Smooth muscle cell (in vitro differentiated cells): Measurements from ENCODE around the gene LEMD3. TPM values are rescaled to one million over a fixed set of nuclear protein-coding genes. Genes with fewer than 3 reads are reported as not detected.

Source experiments
- DNase-seq: peaks from one replicate; lab custom pipeline; 2025; ENCODE audit not compliant: unreplicated experiment; lab: John Stamatoyannopoulos, UW
- H2AFZ ChIP-seq: fragments of 200-600 bp; sonication (generic); 2 replicates; pipeline ENCODE4 v1.6.0; 2016; ENCODE audit warnings: antibody characterized with exemption, low read depth, mild to moderate bottlenecking
- H3F3A ChIP-seq: fragments of 200-600 bp; sonication (generic); 2 replicates; pipeline ENCODE4 v1.6.0; 2017; ENCODE audit warnings: antibody characterized with exemption, low read depth
- H3K27ac ChIP-seq: fragments of 200-600 bp; sonication (generic); 2 replicates; pipeline ENCODE4 v1.5.1; 2016; ENCODE audit warnings: low read depth, mild to moderate bottlenecking
- H3K27me3 ChIP-seq: fragments of 200-600 bp; sonication (generic); 2 replicates; pipeline ENCODE4 v1.6.1; 2016; ENCODE audit warnings: low read depth, mild to moderate bottlenecking
- H3K36me3 ChIP-seq: fragments of 200-600 bp; sonication (generic); 2 replicates; pipeline ENCODE4 v1.5.1; 2016; ENCODE audit warnings: low read depth
- H3K4me1 ChIP-seq: fragments of 200-600 bp; sonication (generic); 2 replicates; pipeline ENCODE4 v1.5.1; 2016; ENCODE audit warnings: low read depth
- H3K4me2 ChIP-seq: fragments of 200-600 bp; sonication (generic); 2 replicates; pipeline ENCODE4 v1.6.0; 2016; ENCODE audit warnings: mild to moderate bottlenecking
- H3K4me3 ChIP-seq: fragments of 200-600 bp; sonication (generic); 2 replicates; pipeline ENCODE4 v1.5.1; 2016; ENCODE audit warnings: mild to moderate bottlenecking
- H3K79me2 ChIP-seq: fragments of 200-600 bp; sonication (generic); 2 replicates; pipeline ENCODE4 v1.6.0; 2016; ENCODE audit warnings: low read depth, mild to moderate bottlenecking
- H3K9ac ChIP-seq: fragments of 200-600 bp; sonication (generic); 2 replicates; pipeline ENCODE4 v1.6.0; 2016; ENCODE audit warnings: low read depth
- H3K9me3 ChIP-seq: fragments of 200-600 bp; sonication (generic); replicated peaks from 2 replicates; pipeline ENCODE4 v1.5.1; 2016; ENCODE audit warnings: low read depth
- H4K20me1 ChIP-seq: fragments of 200-600 bp; sonication (generic); 2 replicates; pipeline ENCODE4 v1.6.0; 2016; ENCODE audit warnings: low read depth
- WGBS: methylation state at CpG from one replicate; pipeline ENCODE4 v1.1.7; 2016; ENCODE audit warnings: low lambda C conversion rate; 5-methylcytosine and 5-hydroxymethylcytosine counted together
- polyA plus RNA-seq: library from polyadenylated mRNA; unstranded; fragments of >200 nt; fragmentation: Nextera tagmentation; extraction: Ambion mirVana; gene quantifications from 2 replicates; pipeline ENCODE4 v1.2.1, GENCODE V29; 2016
- total RNA-seq: library from RNA; depleted of rRNA; stranded (reverse); fragments of >200 nt; gene quantifications from 2 replicates; pipeline ENCODE4 v1.2.3, GENCODE V29; 2014
- TF ChIP-seq, protein P1 (sequence below): fragments of 200-600 bp; sonication (generic); IDR thresholded peaks from 2 replicates; pipeline ENCODE4 v1.5.1; 2017; ENCODE audit warnings: borderline replicate concordance, mild to moderate bottlenecking, antibody characterized with exemption; ENCODE audit not compliant: insufficient read depth, poor library complexity, severe bottlenecking

LEMD3 gene
- total and polyA plus RNA-seq, 2 experiments from 2014 or later = 14.8 to 55.1 TPM

DNA sequence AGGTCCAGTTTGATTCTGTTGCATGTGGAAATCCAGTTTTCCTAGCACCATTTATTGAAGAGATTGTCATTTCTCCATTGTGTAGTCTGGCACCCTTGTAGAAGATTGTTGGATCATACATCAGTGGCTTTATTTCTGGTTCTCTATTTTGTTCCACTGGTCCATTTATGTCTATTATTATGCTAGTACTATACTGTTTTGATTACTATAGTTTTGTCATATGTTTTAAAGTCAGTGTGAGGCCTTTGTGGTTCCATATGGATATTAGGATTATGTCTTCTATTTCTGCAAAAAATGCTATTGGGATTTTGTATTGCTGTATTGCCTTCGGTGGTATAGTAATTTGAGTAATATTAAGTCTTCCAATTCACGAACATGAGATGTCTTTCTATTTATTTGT lies 51.4 kb downstream of the LEMD3 start:
- no peaks in the 10 kb centered on the region for H3K4me1 ChIP-seq
- H4K20me1 ChIP-seq = peaks cover 7% of the 10 kb centered on the region
- no peak overlapping the region for H3K27ac ChIP-seq
- peaks cover 19% of the 10 kb centered on the region for H3K9me3 ChIP-seq
- no peaks in the 10 kb centered on the region for H3K27me3 ChIP-seq
- H3K4me2 ChIP-seq = no peak overlapping the region
- TF ChIP-seq, protein P1, sequence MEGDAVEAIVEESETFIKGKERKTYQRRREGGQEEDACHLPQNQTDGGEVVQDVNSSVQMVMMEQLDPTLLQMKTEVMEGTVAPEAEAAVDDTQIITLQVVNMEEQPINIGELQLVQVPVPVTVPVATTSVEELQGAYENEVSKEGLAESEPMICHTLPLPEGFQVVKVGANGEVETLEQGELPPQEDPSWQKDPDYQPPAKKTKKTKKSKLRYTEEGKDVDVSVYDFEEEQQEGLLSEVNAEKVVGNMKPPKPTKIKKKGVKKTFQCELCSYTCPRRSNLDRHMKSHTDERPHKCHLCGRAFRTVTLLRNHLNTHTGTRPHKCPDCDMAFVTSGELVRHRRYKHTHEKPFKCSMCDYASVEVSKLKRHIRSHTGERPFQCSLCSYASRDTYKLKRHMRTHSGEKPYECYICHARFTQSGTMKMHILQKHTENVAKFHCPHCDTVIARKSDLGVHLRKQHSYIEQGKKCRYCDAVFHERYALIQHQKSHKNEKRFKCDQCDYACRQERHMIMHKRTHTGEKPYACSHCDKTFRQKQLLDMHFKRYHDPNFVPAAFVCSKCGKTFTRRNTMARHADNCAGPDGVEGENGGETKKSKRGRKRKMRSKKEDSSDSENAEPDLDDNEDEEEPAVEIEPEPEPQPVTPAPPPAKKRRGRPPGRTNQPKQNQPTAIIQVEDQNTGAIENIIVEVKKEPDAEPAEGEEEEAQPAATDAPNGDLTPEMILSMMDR = no peak
- H3K9ac ChIP-seq = no peak overlapping the region
- no peak overlapping the region for H3K4me3 ChIP-seq
- no peaks in the 10 kb centered on the region for H3F3A ChIP-seq
- no peak overlapping the region for H2AFZ ChIP-seq
- no peak for DNase-seq
- peaks cover 45% of the 10 kb centered on the region for H3K36me3 ChIP-seq
- peaks cover 67% of the 10 kb centered on the region for H3K79me2 ChIP-seq
- WGBS = 96% methylated on average over 2 of the region's 2 CpGs

DNA sequence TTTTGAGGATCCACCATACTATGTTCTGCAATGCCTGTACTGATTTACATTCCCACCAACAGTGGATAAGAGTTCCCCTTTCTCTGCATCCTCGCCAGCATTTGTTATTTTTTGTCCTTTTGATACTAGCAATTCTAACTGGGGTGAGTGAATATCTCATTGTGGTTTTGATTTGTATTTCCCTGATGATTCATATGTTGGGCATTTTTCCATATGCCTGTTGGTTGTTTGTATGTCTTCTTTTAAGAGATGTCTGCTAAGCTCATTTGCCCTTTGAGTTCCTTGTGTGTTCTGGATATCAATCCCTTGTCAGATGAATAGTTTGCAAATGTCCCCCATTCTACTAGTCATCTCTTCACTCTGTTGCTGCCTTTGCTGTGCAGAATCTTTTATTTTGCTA lies 60.1 kb downstream of the LEMD3 start:
- Histone ChIP-seq H2AFZ (no peak overlapping the region), H3K27me3 (no peaks in the 10 kb centered on the region), H3K27ac (no peak overlapping the region), H3K9ac (no peak overlapping the region), H3K79me2 (peaks cover 60% of the 10 kb centered on the region), H3K9me3 (no peaks in the 10 kb centered on the region), H3K4me1 (no peaks in the 10 kb centered on the region), H3K36me3 (peaks cover 13% of the 10 kb centered on the region), H3K4me2 (no peak overlapping the region), H3K4me3 (no peak overlapping the region), H3F3A (no peaks in the 10 kb centered on the region), H4K20me1 (peaks cover 35% of the 10 kb centered on the region)
- TF ChIP-seq, protein P1 = no peak
- WGBS = 77% methylated on average over 1 of the region's 1 CpG
- no peak for DNase-seq

DNA sequence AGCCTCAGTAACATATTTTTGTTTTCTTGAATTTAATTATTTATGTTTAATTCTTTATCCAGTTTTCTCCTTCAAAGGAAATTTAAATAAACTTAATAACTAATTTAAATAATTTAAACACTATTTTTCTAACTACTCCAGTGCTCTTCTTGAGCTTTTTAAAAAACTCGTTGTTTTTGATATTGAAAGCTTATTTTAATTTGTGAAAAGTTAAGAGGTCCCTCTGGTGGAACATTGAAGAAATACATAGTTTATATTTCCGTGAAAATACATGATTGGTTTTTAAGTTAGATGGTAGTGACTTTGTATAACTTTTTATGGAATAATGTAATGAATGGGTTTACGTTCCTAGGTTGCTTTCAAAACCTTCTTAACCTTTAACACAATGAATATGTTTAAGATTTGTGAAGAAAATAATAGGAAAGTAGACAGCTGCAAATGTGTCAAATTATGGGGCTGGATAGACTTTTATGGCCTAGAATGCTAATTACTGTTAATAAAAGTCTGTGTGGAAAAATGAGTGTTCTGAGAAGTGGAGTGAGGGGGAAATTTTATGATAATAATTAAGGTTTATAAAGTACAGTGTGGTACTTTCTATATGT lies 63.2 kb downstream of the LEMD3 start:
- no peaks in the 10 kb centered on the region for H3K4me1 ChIP-seq
- peaks cover 28% of the 10 kb centered on the region for H4K20me1 ChIP-seq
- H3K27ac ChIP-seq = no peak overlapping the region
- H3K4me3 ChIP-seq = no peak overlapping the region
- no peaks in the 10 kb centered on the region for H3K9me3 ChIP-seq
- H3F3A ChIP-seq = no peaks in the 10 kb centered on the region
- H3K79me2 ChIP-seq = peaks cover 61% of the 10 kb centered on the region
- TF ChIP-seq, protein P1 = peak; percentile 49
- 74% methylated on average over 3 of the region's 3 CpGs for WGBS
- DNase-seq = no peak
- no peaks in the 10 kb centered on the region for H3K27me3 ChIP-seq
- peaks cover 9% of the 10 kb centered on the region for H3K36me3 ChIP-seq
- no peak overlapping the region for H2AFZ ChIP-seq
- no peak overlapping the region for H3K4me2 ChIP-seq
- H3K9ac ChIP-seq = no peak overlapping the region

DNA sequence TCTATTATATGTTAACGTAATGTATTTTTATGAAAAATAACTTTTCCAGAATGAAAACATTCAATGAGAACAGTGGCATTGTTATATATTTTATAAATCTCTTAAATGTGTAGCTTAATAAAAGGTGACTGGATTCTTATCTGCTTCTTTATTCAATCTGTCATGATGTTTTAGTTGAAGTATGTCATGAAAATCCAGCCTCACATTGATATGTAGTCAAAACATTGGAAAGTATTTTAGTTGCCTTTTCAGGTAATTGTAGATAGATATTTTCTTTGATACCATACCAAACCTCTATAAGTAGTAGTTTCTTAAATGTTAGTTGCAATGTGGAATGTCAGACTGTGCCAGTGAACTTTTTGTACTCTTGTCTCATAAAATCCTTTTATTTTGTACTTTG lies 67.8 kb downstream of the LEMD3 start:
- H3K4me3 ChIP-seq = no peak overlapping the region
- no peaks in the 10 kb centered on the region for H3K9me3 ChIP-seq
- H3K79me2 ChIP-seq = peaks cover 34% of the 10 kb centered on the region
- H3F3A ChIP-seq = no peaks in the 10 kb centered on the region
- H3K4me2 ChIP-seq = no peak overlapping the region
- 97% methylated on average over 1 of the region's 1 CpG for WGBS
- no peaks in the 10 kb centered on the region for H3K27me3 ChIP-seq
- no peak overlapping the region for H2AFZ ChIP-seq
- TF ChIP-seq, protein P1 = no peak
- DNase-seq = no peak
- H3K27ac ChIP-seq = no peak overlapping the region
- peaks cover 20% of the 10 kb centered on the region for H3K36me3 ChIP-seq
- H3K9ac ChIP-seq = no peak overlapping the region
- no peaks in the 10 kb centered on the region for H3K4me1 ChIP-seq
- H4K20me1 ChIP-seq = peaks cover 34% of the 10 kb centered on the region
